GM19463 (cell line): ENCODE data around the gene HSPA6.
"Not testable (repeated sequence)": the region's sequence is repeated elsewhere in the genome, so short reads cannot be mapped to it uniquely, and the experiment has no call there.

Source experiments
- ATAC-seq: cut with Tn5 transposase; IDR thresholded peaks from one replicate; pipeline ENCODE4 v1.9.1; 2021; ENCODE audit warnings: mild to moderate bottlenecking, moderate library complexity; ENCODE audit not compliant: unreplicated experiment

The HSPA6 gene

GRCh38 chr1:161557506-161558450 lies 33.4 kb downstream of the HSPA6 start:
- ATAC-seq = not testable (repeated sequence)

DNA sequence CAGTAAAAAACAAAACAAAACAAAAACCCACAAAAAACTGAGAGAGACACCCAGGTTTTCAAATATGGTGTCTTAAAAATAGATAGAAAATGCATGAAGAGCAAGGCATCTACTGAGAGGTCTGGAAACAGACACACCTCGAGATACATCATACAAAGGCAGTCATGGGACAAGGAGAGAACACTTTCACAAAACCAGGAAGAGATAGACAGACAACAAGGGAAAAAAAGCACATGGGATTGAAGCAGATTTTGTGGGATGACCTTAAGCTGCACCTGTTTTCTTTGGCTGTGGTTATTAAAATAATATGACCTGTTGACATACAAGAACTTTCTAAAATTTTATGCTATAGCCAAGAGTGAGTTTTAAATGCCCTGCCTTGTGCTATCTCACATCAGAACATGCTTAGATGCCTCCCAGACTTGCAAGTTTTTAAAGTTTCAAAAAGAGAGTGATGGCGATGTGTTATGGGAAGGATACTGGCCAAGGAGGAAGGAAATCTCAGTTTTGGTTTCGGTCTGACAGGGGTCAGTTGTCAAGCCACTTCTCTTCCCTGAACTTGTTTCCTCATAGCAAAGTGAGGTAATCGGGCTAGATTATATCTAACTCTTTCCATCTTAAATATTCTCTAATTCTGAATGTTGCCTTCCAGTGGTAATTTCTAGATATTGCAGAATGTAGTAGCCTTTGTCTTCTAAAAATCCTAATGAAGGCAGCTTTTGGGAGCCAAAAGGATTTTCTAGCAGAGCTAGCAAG lies 36.8 kb downstream of the HSPA6 start:
- ATAC-seq = not testable (repeated sequence)

GRCh38 chr1:161562441-161562840 lies 38.1 kb downstream of the HSPA6 start:
- not testable (repeated sequence) for ATAC-seq

DNA sequence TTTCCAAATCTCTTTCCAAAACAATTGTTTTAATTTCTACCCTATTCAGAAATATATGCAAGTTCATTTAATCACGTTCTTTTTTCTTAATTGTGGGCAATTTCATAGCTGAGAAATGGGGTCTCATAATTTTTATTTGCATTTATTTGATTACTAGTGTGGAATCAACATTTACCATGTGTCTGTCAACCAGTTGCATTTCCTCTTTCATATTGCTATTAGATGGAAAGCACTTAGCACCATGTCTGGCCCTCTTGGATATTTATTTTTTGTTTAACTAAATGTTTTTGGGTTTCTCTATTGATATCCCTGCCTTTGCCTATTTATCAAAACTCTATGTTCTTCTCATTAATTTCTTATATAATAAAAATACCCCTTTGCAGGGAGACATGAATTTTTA lies 39.2 kb downstream of the HSPA6 start:
- ATAC-seq = not testable (repeated sequence)

DNA sequence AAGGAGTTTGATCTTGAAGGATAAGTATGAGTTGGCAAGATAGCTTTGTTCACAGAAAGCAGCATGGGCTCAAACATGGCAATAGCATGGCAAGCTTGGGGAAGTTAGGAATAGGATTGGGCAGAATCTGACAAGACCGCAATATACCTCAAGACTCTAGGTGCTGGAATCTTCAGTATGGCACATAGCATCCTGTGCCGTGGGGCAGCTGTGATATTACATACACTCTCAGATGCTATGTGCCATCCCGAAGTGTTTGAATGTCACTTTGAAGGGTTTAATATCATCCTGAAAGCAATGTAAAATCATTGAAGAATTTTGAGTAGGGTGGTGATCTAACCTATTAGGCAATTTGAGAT lies 42.2 kb downstream of the HSPA6 start:
- not testable (repeated sequence) for ATAC-seq

GRCh38 chr1:161571703-161572102 lies 47.4 kb downstream of the HSPA6 start:
- ATAC-seq = not testable (repeated sequence)
